ENCODE data around the gene TWSG1. TPM values are rescaled to one million over a fixed set of nuclear protein-coding genes. Genes with fewer than 3 reads are reported as not detected.
A peak's percentile ranks its signal among the peaks of the same experiment; 100 is the strongest.

TWSG1 gene
- total and polyA plus RNA-seq, 2 of the 13 experiments (the other 11 are each of a cell fraction or from before 2014, with no cell fraction given) = 6.6 to 9.4 TPM

- TF ChIP-seq ZNF281 (CRISPR knock-in tag; IDR thresholded peaks at IDR 0.05; ENCODE audit: borderline replicate concordance) (no peak), SUZ12 (IDR thresholded peaks at IDR 0.05; ENCODE audit: low read depth, low read length) (no peak), ZNF33B (CRISPR knock-in tag; IDR thresholded peaks at IDR 0.05) (no peak), ZBTB43 (CRISPR knock-in tag; conservative IDR thresholded peaks at IDR 0.05) (0 out of 2 replicates have a peak, but pooled peaks have one; percentile 45), TBX2 (CRISPR knock-in tag; IDR thresholded peaks at IDR 0.05; ENCODE audit: borderline replicate concordance) (no peak), ZFP91 (CRISPR knock-in tag; IDR thresholded peaks at IDR 0.05; ENCODE audit: borderline replicate concordance) (peak; percentile 73; the same call in 1 of the 2 replicates), HES4 (CRISPR knock-in tag; IDR thresholded peaks at IDR 0.05; ENCODE audit: borderline replicate concordance) (no peak), ZNF44 (CRISPR knock-in tag; IDR thresholded peaks at IDR 0.05) (no peak), ZNF343 (CRISPR knock-in tag; IDR thresholded peaks at IDR 0.05) (no peak), HDAC6 (IDR thresholded peaks at IDR 0.05; ENCODE audit: low read depth, low read length) (no peak), ATM (IDR thresholded peaks at IDR 0.05; ENCODE audit: borderline replicate concordance) (no peak), NFAT5 (CRISPR knock-in tag; IDR thresholded peaks at IDR 0.05) (0 out of 2 replicates have a peak, but pooled peaks have one; percentile 30), CCAR2 (optimal IDR thresholded peaks at IDR 0.05; ENCODE audit: low read depth, low read length) (no peak), MTA3 (CRISPR knock-in tag; IDR thresholded peaks at IDR 0.05) (no peak), RXRB (CRISPR knock-in tag; IDR thresholded peaks at IDR 0.05; ENCODE audit: borderline replicate concordance) (no peak), PCBP1 (IDR thresholded peaks at IDR 0.05; ENCODE audit: borderline replicate concordance, low read depth, low read length) (no peak), NCOA2 (CRISPR knock-in tag; IDR thresholded peaks at IDR 0.05) (no peak)
Observed at GRCh38 chr18:9334973-9335696, 562 bp downstream of the TWSG1 start (continued).

Measured in HepG2 (cell line).